Stimulated activated CD4-positive, alpha-beta T cell treated with anti-CD3 and anti-CD28 coated beads, Interleukin-1b, Interleukin-23, amount 100 ng/mL, for 4 hours (primary cell): ENCODE results near the gene SBF2.
"Not testable (repeated sequence)": the region's sequence is repeated elsewhere in the genome, so short reads cannot be mapped to it uniquely, and the experiment has no call there.

Experiments used
- DNase-seq, 2 donors: peaks; one replicate each; pipeline ENCODE4 v3.0.0-alpha.2; 2020; ENCODE audit warnings: low read depth in 2 of 2

The SBF2 gene

GRCh38 chr11:10117709-10118351, 176.2 kb downstream of the SBF2 start:
- DNase-seq: no peak

DNA sequence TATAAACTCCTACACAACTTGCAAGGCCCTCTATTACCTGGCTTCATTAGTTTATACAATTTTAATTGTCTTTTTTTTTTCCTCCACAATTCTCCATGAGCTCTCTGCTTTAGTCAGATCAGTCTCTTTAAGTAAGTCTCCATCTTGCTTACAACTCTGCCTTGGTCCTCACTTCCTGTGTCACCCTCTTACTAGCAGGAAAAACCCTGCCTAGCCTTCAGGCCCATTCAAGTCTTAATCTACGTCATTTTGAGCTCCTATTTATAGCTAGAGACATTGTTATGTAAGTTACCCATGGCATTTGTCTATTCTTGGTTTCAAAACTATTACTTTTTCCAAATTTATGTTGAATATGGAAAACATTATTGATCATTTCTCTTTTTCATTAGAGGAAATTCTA, 177.4 kb downstream of the SBF2 start:
- no peak for DNase-seq

DNA sequence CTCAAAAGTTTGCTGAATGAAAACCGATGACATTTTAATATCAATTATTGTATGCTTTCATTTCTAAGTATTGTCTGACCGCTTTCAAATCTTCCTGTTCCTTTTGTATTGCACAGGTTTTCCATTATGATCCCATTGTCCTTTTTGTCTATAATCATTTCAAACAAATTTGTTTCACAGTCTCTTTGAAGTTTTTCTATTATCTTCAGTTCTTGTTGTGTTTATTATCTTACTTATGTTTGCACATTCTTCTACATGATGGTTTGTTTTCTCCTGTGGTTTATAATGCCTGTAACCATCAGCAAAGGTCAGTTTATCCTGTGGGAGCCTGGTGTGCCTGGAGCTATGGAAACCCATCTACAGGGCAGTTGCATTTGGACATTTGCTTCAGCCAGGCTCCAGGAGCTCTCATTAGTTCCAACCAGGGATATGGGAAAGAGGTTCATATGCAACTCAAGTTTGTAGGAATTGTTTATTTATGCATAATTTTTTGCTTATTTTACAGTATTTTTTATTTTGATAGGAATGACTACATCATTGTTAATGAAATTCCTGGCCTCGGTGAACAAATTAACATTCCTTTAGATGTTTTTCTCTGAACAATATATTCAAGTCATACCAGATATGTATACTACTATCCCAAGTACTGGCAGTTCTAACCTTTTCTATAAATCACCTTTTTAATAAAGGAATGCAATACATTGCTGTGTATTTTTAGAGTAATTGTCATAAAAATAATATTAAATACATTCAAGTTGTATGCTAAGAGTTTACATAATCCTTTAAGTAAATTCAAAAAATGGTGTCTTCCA, 179.2 kb downstream of the SBF2 start:
- DNase-seq: no peak

- no peak for DNase-seq
Measured at GRCh38 chr11:10113852-10114251, 180.2 kb downstream of the SBF2 start.

DNA sequence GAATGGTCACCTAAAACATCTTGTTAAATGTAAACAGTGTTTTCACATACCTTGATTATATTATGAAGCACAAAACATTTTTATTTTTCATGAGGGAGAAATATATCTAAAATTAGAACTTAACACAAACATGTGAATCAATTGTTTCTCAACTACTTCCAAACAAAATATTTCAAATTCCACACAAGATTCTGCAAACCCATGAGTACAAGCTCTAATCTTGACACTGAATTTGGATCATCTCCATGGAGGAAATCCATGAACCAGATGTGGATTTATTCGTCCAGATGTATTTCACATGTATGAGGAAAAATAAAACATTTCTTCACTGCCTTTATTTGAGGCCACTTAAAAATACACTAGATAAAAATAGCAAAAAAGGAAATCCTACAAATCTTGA, 184.2 kb downstream of the SBF2 start:
- no peak for DNase-seq

- DNase-seq: no peak
Measured at GRCh38 chr11:10108915-10109680, 184.9 kb downstream of the SBF2 start.

DNA sequence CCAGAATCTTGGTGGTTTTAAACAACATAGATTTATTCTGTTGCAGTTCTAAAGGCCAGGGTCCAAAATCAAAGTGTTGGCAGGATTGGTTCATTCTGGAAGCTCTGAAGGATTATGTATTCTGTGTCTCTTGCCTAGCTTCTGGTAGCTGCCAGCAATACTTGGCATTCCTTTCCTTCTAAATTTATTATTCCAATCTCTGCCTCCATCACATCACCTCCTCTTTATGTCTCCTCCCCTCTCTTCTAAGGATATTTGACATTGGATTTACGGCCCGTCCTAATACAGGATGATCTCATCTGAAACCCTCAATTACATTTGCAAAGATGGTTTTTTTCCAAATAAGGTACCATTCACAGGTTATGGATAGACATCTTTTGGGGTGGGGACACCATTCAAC, 186.5 kb downstream of the SBF2 start:
- DNase-seq: no peak

GRCh38 chr11:10097615-10098014, 196.4 kb downstream of the SBF2 start:
- no peak for DNase-seq

GRCh38 chr11:10096987-10097386, 197.0 kb downstream of the SBF2 start:
- no peak for DNase-seq

DNA sequence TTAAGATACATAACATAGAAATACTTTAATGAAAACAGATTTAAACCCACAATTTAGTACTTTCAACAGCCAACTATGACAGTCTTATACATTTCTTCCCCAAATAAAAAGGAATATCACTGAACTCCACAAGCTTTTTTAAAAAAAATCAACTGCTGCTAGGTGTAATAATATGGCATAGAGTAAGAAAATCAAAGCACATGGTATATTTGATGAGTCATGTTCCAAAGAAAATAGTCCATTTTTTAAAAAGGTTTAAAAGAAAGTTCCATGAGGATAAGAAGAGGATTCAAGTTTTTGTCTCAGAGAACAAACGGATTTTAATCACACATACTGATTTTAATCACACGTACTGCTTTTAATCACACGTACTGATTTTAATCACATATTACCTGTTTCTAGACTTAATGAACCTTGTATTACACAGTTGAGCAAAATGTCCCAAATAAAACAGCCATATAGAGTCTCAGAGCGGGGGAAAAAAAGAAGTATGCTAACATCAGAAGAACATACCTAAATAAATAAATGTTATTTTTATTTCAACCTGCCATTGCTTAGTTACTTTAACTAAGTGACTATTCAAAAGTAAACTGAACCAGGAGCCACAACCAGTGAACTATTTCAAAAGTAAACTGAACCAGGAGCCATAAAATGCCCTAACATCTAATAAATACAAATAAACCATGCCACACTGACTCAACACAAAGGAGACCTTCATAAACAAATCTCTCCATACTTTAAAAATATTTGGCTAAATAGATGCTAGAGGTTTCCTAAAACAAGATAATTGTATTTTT, 198.4 kb downstream of the SBF2 start:
- DNase-seq: no peak

GRCh38 chr11:10092426-10092825, 201.6 kb downstream of the SBF2 start:
- DNase-seq: no peak

- DNase-seq: no peak
Measured at GRCh38 chr11:10091314-10092045, 202.5 kb downstream of the SBF2 start.

- DNase-seq: not testable (repeated sequence)
Measured at GRCh38 chr11:10087923-10088225, 206.1 kb downstream of the SBF2 start.

DNA sequence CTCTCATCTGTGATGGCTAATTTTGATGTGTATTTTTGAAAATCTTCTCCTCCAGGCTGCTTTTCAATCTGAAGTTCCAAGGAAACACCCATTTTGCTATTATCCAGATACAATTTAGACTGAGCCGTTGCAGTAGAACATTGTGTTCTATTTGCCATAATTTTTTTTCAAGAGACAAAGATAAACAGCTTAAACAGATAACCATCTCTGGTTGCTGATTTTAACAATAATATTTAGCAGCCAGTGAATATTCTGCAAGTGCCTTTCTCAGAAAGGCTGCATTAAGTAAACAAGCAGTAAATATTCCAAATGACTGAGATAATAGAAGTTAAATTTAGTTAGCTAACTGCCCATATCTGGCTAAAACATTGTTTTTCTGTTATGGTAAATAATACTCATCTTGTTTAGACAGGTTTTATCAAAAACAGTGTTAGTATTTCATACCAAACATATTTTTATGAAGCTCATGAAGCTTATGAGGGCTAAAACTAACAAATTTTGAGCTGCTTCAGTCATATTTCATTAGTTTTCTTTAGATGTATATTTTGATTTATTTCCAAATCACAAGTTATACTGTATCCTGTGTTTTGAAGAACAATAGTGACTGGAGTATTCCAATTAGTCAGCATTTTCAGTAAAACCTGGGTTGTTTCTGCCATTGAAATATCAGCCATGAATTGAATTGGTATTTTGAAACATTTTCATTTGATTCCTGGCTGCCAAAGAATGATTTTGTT, 206.7 kb downstream of the SBF2 start:
- DNase-seq: no peak

DNA sequence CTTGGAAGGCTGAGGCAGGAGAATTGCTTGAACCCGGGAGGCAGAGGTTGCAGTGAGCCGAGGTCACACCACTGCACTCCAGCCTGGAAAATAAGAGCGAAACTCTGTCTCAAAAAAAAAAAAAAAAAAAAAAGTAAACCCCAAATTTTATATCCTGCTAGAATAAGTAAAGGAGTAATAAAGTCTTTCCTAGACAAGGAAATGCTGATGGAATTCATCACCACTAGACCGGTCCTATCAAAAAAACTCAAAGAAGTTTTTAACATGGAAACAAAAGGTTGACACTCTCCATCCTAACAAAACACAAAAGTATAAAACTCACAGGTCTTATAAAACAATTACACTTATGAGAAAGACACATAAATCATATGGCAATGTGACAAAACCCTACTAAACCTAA, 213.9 kb downstream of the SBF2 start:
- no peak for DNase-seq

DNA sequence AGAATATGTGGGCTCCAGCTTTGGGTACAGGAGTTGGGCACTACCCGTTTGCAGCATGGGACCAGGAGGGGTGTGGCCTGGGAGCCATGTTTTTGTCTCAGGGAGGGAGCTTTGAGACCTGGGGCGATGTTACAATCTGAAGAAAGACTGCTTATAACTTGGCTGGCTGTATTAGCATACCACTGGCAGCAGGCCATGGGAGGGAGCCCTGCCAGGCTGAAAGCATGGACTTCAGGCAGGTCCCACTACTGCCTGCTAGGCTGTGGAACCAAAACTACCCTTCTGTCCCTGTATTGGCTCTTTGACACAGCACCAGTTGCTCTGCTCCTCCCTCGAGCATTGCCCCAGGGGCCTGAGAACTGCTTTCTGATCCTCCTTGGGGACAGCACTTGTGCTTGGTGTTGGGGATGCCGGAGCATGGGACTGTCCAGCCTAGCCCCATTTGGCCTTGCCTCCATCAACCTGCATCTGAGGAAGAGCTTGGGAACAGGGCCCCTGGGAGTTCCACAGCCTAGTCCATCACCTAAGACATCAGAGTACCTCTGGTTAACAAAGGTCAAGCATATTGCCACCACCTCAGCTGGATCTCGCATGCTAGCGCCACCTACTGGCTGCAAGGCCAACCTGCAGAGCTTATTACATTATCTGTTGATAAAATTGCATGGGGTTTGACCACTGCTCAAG, 217.4 kb downstream of the SBF2 start:
- DNase-seq: peak in 1 of 2 donors; percentile 8

- DNase-seq: no peak
Measured at GRCh38 chr11:10075141-10075540, 218.9 kb downstream of the SBF2 start.

DNA sequence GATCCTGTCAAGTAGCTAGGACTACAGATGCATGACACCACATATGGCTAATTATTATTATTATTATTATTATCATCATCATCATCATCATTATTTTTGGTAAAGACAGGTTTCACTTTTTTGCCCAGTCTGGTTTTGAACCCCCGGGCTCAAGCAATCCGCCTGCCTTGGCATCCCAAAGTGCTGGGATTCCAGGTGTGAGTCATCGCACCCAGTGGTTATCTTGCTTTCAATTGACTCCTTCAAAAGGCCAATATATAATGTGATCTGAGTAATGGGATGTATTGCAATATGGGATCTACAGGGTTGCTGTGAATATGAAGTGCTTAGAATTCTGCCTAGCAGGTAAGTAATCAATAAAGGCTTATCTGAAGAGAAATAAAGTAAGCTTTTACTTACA, 221.2 kb downstream of the SBF2 start:
- DNase-seq: no peak

DNA sequence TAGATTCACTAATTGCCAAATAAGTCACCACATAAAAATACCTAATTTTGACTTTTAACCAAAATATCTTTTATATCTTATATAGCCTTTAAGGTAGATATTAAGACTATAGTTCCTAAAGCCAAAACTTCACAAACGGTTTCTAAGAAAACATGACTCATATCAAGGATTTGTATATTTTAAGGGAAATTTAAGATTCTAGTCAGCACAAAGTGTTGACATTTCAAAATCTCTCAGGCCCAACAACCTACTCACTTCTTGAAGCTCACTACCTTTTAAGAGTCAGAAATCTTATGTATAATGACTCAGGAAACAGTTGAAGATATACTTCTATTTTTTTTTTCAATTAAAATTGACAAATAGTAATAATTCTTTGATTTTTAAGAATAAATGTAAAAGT, 221.9 kb downstream of the SBF2 start:
- DNase-seq: no peak

- no peak for DNase-seq
Measured at GRCh38 chr11:10067629-10068300, 226.3 kb downstream of the SBF2 start.
